Liver (tissue), 9 donors: ENCODE measurements around the gene WDR90. TPM values are rescaled to one million over a fixed set of nuclear protein-coding genes. Genes with fewer than 3 reads are reported as not detected.

ENCODE experiments used
- DNase-seq: peaks from one replicate; pipeline ENCODE4 v3.0.0-alpha.2; 2017; ENCODE audit warnings: low spot score
- H3K27ac ChIP-seq, 2 donors: one replicate each; pipeline ENCODE4 v1.7.0; 2013; ENCODE audit warnings: inconsistent platforms in 2 of 2, low read length in 2 of 2, control low read depth in 1 of 2, low read depth in 1 of 2, mild to moderate bottlenecking in 1 of 2
- H3K27me3 ChIP-seq, 4 donors: one replicate each; pipeline versions ENCODE4 v1.6.1 to v1.7.0; 2013; ENCODE audit warnings: low read length in 3 of 4, inconsistent platforms in 1 of 4, mild to moderate bottlenecking in 1 of 4, moderate library complexity in 1 of 4; ENCODE audit not compliant: control insufficient read depth in 4 of 4, insufficient read depth in 4 of 4
- H3K36me3 ChIP-seq, 4 donors: one replicate each; pipeline versions ENCODE4 v1.6.1 to v1.7.0; 2013; ENCODE audit warnings: low read length in 3 of 4, mild to moderate bottlenecking in 3 of 4, low read depth in 1 of 4, moderate library complexity in 1 of 4; ENCODE audit not compliant: control insufficient read depth in 4 of 4, insufficient read depth in 3 of 4
- H3K4me1 ChIP-seq, 4 donors: one replicate each; pipeline versions ENCODE4 v1.6.1 to v1.7.0; 2013; ENCODE audit warnings: low read length in 3 of 4, mild to moderate bottlenecking in 3 of 4, moderate library complexity in 1 of 4; ENCODE audit not compliant: control insufficient read depth in 4 of 4, insufficient read depth in 4 of 4
- H3K4me3 ChIP-seq, 3 donors: one replicate each; pipeline versions ENCODE4 v1.6.1 to v1.7.0; 2013; ENCODE audit warnings: low read length in 3 of 3, control low read depth in 1 of 3, low read depth in 1 of 3, mild to moderate bottlenecking in 1 of 3
- H3K9ac ChIP-seq, 2 donors: one replicate each; pipeline ENCODE4 v1.7.0; 2013; ENCODE audit warnings: low read length in 2 of 2, mild to moderate bottlenecking in 2 of 2, moderate library complexity in 2 of 2, control low read depth in 1 of 2, low read depth in 1 of 2
- H3K9me3 ChIP-seq, 4 donors: one replicate each; pipeline versions ENCODE4 v1.6.1 to v1.7.0; 2013; ENCODE audit warnings: low read length in 3 of 4; ENCODE audit not compliant: control insufficient read depth in 4 of 4
- EGR1 ChIP-seq, 2 donors: IDR thresholded peaks; 2 replicates each; pipeline ENCODE4 v1.6.1; 2016 to 2018; ENCODE audit warnings: antibody characterized with exemption in 2 of 2, low read depth in 2 of 2
- FOXA1 ChIP-seq: IDR thresholded peaks from 2 replicates; pipeline ENCODE4 v1.6.1; 2016; ENCODE audit warnings: antibody characterized with exemption
- FOXA2 ChIP-seq: IDR thresholded peaks from 2 replicates; pipeline ENCODE4 v1.6.1; 2016; ENCODE audit warnings: antibody characterized with exemption
- GABPA ChIP-seq, 2 donors: IDR thresholded peaks in 1 of 2; conservative IDR thresholded peaks in 1 of 2; 2 replicates each; pipeline ENCODE4 v1.6.1; 2016; ENCODE audit warnings: antibody characterized with exemption in 2 of 2, mild to moderate bottlenecking in 1 of 2, moderate library complexity in 1 of 2
- HNF4A ChIP-seq, 2 donors: conservative IDR thresholded peaks; 2 replicates each; pipeline ENCODE4 v1.6.1; 2016; ENCODE audit warnings: antibody characterized with exemption in 2 of 2, mild to moderate bottlenecking in 2 of 2
- HNF4G ChIP-seq: IDR thresholded peaks from 2 replicates; pipeline ENCODE4 v1.6.1; 2016; ENCODE audit warnings: antibody characterized with exemption
- NR2F2 ChIP-seq: IDR thresholded peaks from 2 replicates; pipeline ENCODE4 v1.6.1; 2016; ENCODE audit warnings: antibody characterized with exemption
- RAD21 ChIP-seq, 2 donors: IDR thresholded peaks; 2 replicates each; pipeline ENCODE4 v1.6.1; 2016; ENCODE audit warnings: antibody characterized with exemption in 2 of 2, mild to moderate bottlenecking in 2 of 2
- RXRA ChIP-seq, 2 donors: IDR thresholded peaks; 2 replicates each; pipeline ENCODE4 v1.6.1; 2017 to 2018; ENCODE audit warnings: antibody characterized with exemption in 2 of 2, mild to moderate bottlenecking in 1 of 2
- SP1 ChIP-seq: IDR thresholded peaks from 2 replicates; pipeline ENCODE4 v1.6.1; 2018; ENCODE audit warnings: antibody characterized with exemption, mild to moderate bottlenecking
- TAF1 ChIP-seq: conservative IDR thresholded peaks from 2 replicates; pipeline ENCODE4 v1.6.1; 2016; ENCODE audit warnings: antibody characterized with exemption, mild to moderate bottlenecking
- YY1 ChIP-seq: IDR thresholded peaks from 2 replicates; pipeline ENCODE4 v1.6.1; 2016; ENCODE audit warnings: antibody characterized with exemption, mild to moderate bottlenecking
- WGBS: extraction: QIAGEN DNeasy Blood & Tissue Kit; methylation state at CpG from one replicate; pipeline ENCODE4 v1.1.7; 2013; 5-methylcytosine and 5-hydroxymethylcytosine counted together
- polyA plus RNA-seq, 2 donors: library from polyadenylated mRNA; stranded (reverse) in 1 of 2; unstranded in 1 of 2; fragments of 200-250 nt in 1 of 2; fragments of >200 nt in 1 of 2; fragmentation: Nextera tagmentation in 1 of 2; extraction: Ambion mirVana in 1 of 2; gene quantifications; one replicate each; pipeline versions ENCODE4 v1.2.1 to v1.2.3, GENCODE V29; 2013 to 2015
- total RNA-seq, 2 donors: library from RNA; depleted of rRNA; stranded (reverse); fragments of >200 nt; gene quantifications; one replicate each; pipeline ENCODE4 v1.2.3, GENCODE V29; 2014
- TF ChIP-seq, protein P1 (sequence below): fragments of 150-350 bp; IDR thresholded peaks from 2 replicates; pipeline ENCODE4 v1.5.1; 2017; ENCODE audit warnings: improper control_type of control experiment, low read depth, low read length; ENCODE audit not compliant: missing input control
- TF ChIP-seq, protein P2 (sequence below): IDR thresholded peaks from 2 replicates; pipeline ENCODE4 v1.6.1; 2016; ENCODE audit warnings: antibody characterized with exemption, mild to moderate bottlenecking
- TF ChIP-seq, protein P3 (sequence below): IDR thresholded peaks from 2 replicates; pipeline ENCODE4 v1.6.1; 2016; ENCODE audit warnings: antibody characterized with exemption
- TF ChIP-seq, protein P4 (sequence below): IDR thresholded peaks from 2 replicates; pipeline ENCODE4 v1.6.1; 2016; ENCODE audit warnings: antibody characterized with exemption
- donor health status: healthy.
- donor health status: healthy.
- donor health status: healthy.
- donor health status: healthy.
- donor health status: healthy.

The WDR90 gene
- total and polyA plus RNA-seq, 4 donors = 4.7 to 13.4 (median 7.9) TPM

DNA sequence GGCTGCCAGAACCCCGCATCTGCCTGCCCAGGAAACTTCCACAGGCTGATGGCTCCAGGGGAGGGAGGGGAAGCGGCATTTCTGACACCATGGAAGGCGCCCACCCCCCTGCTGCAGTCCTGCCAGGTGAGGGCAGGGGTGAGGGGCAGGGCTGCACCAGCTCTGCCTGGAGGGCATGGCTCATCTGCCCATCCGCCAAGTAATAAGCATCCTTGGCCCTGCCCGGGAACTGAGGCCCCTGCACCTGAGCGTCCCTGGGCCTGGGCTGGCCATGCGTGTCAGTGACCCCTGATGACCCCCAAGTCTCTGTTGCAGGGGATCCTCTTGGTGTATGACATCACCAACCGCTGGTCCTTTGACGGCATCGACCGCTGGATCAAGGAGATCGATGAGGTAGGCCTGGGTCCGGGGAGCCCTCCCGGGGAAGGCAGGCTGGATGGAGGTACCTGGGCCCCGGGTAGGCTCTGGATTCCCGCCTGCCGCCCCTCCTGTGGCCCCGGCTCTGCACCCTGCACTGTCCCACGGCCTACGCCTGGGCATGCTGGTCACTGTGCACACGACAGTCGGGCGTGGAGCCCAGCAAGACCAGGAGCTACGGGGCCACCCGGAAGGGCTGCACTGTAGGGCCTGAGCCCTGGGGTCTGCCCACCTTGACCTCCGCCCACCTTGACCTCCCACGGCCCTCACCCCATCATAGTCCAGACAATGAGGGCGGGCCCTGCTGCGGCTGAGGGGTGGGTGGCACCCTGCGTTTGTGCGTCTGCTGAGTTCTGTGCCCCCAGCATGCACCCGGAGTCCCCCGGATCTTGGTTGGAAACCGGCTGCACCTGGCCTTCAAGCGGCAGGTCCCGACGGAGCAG is 23.8 kb upstream of the WDR90 start:
- Histone ChIP-seq H3K27me3 (no peaks in the 10 kb centered on the region), H3K9me3 (no peaks in the 10 kb centered on the region), H3K36me3 (peaks cover 0 to 12% (median 4%) of the 10 kb centered on the region in 4 donors), H3K4me1 (peaks cover 19 to 38% (median 33%) of the 10 kb centered on the region in 4 donors), H3K27ac (no peak overlapping the region), H3K4me3 (no peak overlapping the region), H3K9ac (no peak overlapping the region)
- DNase-seq = no peak
- 96% methylated on average over 37 of the region's 37 CpGs for WGBS
- TF ChIP-seq NR2F2 = no peak
- no peak for TF ChIP-seq SP1
- no peak for TF ChIP-seq GABPA (IDR thresholded peaks at IDR 0.05 in 1 of 2, conservative IDR thresholded peaks at IDR 0.05 in 1 of 2)
- no peak for TF ChIP-seq HNF4A (conservative IDR thresholded peaks at IDR 0.05)
- TF ChIP-seq FOXA1 = no peak
- TF ChIP-seq, protein P1, sequence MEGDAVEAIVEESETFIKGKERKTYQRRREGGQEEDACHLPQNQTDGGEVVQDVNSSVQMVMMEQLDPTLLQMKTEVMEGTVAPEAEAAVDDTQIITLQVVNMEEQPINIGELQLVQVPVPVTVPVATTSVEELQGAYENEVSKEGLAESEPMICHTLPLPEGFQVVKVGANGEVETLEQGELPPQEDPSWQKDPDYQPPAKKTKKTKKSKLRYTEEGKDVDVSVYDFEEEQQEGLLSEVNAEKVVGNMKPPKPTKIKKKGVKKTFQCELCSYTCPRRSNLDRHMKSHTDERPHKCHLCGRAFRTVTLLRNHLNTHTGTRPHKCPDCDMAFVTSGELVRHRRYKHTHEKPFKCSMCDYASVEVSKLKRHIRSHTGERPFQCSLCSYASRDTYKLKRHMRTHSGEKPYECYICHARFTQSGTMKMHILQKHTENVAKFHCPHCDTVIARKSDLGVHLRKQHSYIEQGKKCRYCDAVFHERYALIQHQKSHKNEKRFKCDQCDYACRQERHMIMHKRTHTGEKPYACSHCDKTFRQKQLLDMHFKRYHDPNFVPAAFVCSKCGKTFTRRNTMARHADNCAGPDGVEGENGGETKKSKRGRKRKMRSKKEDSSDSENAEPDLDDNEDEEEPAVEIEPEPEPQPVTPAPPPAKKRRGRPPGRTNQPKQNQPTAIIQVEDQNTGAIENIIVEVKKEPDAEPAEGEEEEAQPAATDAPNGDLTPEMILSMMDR = no peak
- TF ChIP-seq TAF1 = no peak
- TF ChIP-seq YY1 = no peak

DNA sequence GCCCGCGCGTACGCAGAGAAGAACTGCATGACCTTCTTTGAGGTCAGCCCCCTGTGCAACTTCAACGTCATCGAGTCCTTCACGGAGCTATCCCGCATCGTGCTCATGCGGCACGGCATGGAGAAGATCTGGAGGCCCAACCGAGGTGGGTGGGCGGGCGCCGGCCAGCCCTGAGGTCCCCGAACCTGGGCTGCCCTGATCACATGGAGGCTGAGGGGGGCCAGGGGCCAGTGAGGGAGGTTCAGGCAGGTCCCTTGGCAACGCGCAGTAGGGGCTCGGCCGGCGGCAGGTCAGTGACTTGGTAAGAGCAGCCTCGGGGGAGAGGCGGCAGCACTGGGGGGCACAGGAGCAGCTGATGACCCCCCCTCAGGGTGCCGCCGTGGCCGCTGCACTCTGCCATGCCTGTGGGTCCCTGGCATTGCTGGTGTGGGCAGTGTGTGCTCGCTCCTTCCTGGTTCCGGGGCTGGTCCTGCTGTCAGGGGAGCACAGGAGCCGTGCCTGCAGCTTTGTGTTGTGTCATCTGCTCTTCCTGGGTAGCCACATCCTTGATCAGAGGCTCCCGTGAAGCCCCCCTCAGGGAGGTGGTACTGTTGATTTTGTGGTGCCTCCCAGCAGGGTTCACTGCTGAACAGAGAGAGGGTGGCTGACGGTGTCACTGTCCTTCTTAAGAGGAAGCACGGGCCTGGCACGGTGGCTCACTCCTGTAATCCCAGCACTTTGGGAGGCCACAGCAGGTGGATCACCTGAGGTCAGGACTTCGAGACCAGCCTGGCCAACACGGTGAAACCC is 23.0 kb upstream of the WDR90 start:
- H3K27me3 ChIP-seq = no peaks in the 10 kb centered on the region
- no peak overlapping the region for H3K27ac ChIP-seq
- no peak overlapping the region for H3K9ac ChIP-seq
- H3K4me3 ChIP-seq = no peak overlapping the region
- peaks cover 26 to 47% (median 41%) of the 10 kb centered on the region in 4 donors for H3K4me1 ChIP-seq
- no peak for DNase-seq
- no peak for TF ChIP-seq FOXA2
- no peak for TF ChIP-seq RXRA (IDR thresholded peaks at IDR 0.05)
- TF ChIP-seq GABPA (IDR thresholded peaks at IDR 0.05 in 1 of 2, conservative IDR thresholded peaks at IDR 0.05 in 1 of 2) = no peak
- no peak for TF ChIP-seq HNF4G
- no peak for TF ChIP-seq SP1
- no peak for TF ChIP-seq TAF1
- no peak for TF ChIP-seq NR2F2
- TF ChIP-seq, protein P1 = no peak
- no peak for TF ChIP-seq EGR1 (IDR thresholded peaks at IDR 0.05; ENCODE audit: low read depth in 2 of 2)
- TF ChIP-seq FOXA1 = no peak
- no peak for TF ChIP-seq HNF4A (conservative IDR thresholded peaks at IDR 0.05)
- TF ChIP-seq RAD21 (IDR thresholded peaks at IDR 0.05) = no peak
- TF ChIP-seq, protein P2, sequence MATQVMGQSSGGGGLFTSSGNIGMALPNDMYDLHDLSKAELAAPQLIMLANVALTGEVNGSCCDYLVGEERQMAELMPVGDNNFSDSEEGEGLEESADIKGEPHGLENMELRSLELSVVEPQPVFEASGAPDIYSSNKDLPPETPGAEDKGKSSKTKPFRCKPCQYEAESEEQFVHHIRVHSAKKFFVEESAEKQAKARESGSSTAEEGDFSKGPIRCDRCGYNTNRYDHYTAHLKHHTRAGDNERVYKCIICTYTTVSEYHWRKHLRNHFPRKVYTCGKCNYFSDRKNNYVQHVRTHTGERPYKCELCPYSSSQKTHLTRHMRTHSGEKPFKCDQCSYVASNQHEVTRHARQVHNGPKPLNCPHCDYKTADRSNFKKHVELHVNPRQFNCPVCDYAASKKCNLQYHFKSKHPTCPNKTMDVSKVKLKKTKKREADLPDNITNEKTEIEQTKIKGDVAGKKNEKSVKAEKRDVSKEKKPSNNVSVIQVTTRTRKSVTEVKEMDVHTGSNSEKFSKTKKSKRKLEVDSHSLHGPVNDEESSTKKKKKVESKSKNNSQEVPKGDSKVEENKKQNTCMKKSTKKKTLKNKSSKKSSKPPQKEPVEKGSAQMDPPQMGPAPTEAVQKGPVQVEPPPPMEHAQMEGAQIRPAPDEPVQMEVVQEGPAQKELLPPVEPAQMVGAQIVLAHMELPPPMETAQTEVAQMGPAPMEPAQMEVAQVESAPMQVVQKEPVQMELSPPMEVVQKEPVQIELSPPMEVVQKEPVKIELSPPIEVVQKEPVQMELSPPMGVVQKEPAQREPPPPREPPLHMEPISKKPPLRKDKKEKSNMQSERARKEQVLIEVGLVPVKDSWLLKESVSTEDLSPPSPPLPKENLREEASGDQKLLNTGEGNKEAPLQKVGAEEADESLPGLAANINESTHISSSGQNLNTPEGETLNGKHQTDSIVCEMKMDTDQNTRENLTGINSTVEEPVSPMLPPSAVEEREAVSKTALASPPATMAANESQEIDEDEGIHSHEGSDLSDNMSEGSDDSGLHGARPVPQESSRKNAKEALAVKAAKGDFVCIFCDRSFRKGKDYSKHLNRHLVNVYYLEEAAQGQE = no peak
- TF ChIP-seq, protein P3, sequence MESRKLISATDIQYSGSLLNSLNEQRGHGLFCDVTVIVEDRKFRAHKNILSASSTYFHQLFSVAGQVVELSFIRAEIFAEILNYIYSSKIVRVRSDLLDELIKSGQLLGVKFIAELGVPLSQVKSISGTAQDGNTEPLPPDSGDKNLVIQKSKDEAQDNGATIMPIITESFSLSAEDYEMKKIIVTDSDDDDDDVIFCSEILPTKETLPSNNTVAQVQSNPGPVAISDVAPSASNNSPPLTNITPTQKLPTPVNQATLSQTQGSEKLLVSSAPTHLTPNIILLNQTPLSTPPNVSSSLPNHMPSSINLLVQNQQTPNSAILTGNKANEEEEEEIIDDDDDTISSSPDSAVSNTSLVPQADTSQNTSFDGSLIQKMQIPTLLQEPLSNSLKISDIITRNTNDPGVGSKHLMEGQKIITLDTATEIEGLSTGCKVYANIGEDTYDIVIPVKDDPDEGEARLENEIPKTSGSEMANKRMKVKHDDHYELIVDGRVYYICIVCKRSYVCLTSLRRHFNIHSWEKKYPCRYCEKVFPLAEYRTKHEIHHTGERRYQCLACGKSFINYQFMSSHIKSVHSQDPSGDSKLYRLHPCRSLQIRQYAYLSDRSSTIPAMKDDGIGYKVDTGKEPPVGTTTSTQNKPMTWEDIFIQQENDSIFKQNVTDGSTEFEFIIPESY = no peak
- TF ChIP-seq, protein P4, sequence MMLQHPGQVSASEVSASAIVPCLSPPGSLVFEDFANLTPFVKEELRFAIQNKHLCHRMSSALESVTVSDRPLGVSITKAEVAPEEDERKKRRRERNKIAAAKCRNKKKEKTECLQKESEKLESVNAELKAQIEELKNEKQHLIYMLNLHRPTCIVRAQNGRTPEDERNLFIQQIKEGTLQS = no peak
- TF ChIP-seq YY1 = no peak
- H3K9me3 ChIP-seq = no peaks in the 10 kb centered on the region
- H3K36me3 ChIP-seq = peaks cover 0 to 12% (median 4%) of the 10 kb centered on the region in 4 donors
- 96% methylated on average over 35 of the region's 35 CpGs for whole genome bisulfite sequencing
